K562 (cell line): Measurements from ENCODE around the gene APOLD1. TPM values are rescaled to one million over a fixed set of nuclear protein-coding genes. Genes with fewer than 3 reads are reported as not detected.

Experiments used
- ATAC-seq: fragments of 200-7000 bp; cut with Tn5 transposase; 3 replicates; pipeline ENCODE4 v1.9.1; 2020; ENCODE audit warnings: moderate library complexity
- BruUV-seq: library from RNA; stranded (reverse); fragments of 400-500 nt; replicated peaks from 2 replicates; lab custom pipeline; 2021; lab: Mats Ljungman, UMichigan
- CTCF ChIA-PET: fragments of 300-600 bp; formaldehyde crosslinking; extraction: SDS; loops from one replicate; lab custom pipeline; 2021; ENCODE audit warnings: low intra/inter-chr PET ratio; lab: Yijun Ruan, JAX
- POLR2A ChIA-PET: fragments of 300-600, 350-650 bp; sonication (Branson Sonifier 250); formaldehyde crosslinking; extraction: SDS; loops from one replicate; lab custom pipeline; 2021; ENCODE audit warnings: antibody characterized with exemption, inconsistent platforms; lab: Yijun Ruan, JAX
- DNase-seq, 4 experiments: peaks; one replicate each; pipeline versions ENCODE4 v3.0.0 to v3.0.0-alpha.2; 2011 to 2018; ENCODE audit warnings: low spot score in 3 of 4, mixed read lengths in 3 of 4; ENCODE audit errors: extremely low read depth in 1 of 4
- FAIRE-seq: peaks from 2 replicates; lab custom pipeline; 2011; peaks lifted over from hg19 to GRCh38; lab: Jason Lieb, UNC
- H2AFZ ChIP-seq: 2 replicates; pipeline ENCODE4 v1.6.0; 2011; ENCODE audit warnings: low read depth, low read length, control low read depth, inconsistent platforms
- H3K27ac ChIP-seq: fragments of 200-600 bp; 3 replicates; pipeline ENCODE4 v1.8.0; 2011; ENCODE audit warnings: low read depth, mild to moderate bottlenecking, control low read depth, inconsistent platforms, low read length, moderate library complexity, mixed read lengths; ENCODE audit errors: extremely low read depth
- H3K27me3 ChIP-seq, 2 experiments: fragments of 300-600 bp in 1 of 2; 2 replicates in 1 of 2; 3 replicates in 1 of 2; pipeline versions ENCODE4 v1.6.0 to v1.8.0; 2011; ENCODE audit warnings: inconsistent platforms in 2 of 2, low read length in 2 of 2, mild to moderate bottlenecking in 1 of 2, mixed read lengths in 1 of 2, moderate library complexity in 1 of 2; ENCODE audit not compliant: control insufficient read depth in 2 of 2, insufficient read depth in 2 of 2
- H3K36me3 ChIP-seq: fragments of 300-600 bp; 3 replicates; pipeline ENCODE4 v1.8.0; 2011; ENCODE audit warnings: mild to moderate bottlenecking, low read length, inconsistent platforms; ENCODE audit not compliant: control insufficient read depth, insufficient read depth
- H3K4me1 ChIP-seq, 2 experiments: fragments of 200-600 bp in 1 of 2; replicated peaks in 1 of 2; 2 replicates in 1 of 2; 3 replicates in 1 of 2; pipeline versions ENCODE4 v1.5.1 to v1.8.0; 2011; ENCODE audit warnings: inconsistent platforms in 2 of 2, low read length in 2 of 2, mild to moderate bottlenecking in 1 of 2, mixed read lengths in 1 of 2, moderate library complexity in 1 of 2; ENCODE audit not compliant: control insufficient read depth in 2 of 2, insufficient read depth in 2 of 2
- H3K4me2 ChIP-seq: 2 replicates; pipeline ENCODE4 v1.6.1; 2011; ENCODE audit warnings: low read length, control low read depth, inconsistent platforms, mixed read lengths; ENCODE audit not compliant: insufficient read depth
- H3K4me3 ChIP-seq: fragments of 200-600 bp; sonication (generic), shearing (Covaris generic); 2 replicates; pipeline ENCODE4 v1.5.1; 2016; ENCODE audit warnings: control low read depth, inconsistent platforms
- H3K79me2 ChIP-seq: fragments of 200-600 bp; 3 replicates; pipeline ENCODE4 v1.8.0; 2011; ENCODE audit warnings: low read length, inconsistent platforms; ENCODE audit not compliant: control insufficient read depth, insufficient read depth
- H3K9ac ChIP-seq, 2 experiments: 2 replicates each; pipeline versions ENCODE4 v1.6.0 to v1.6.1; 2011; ENCODE audit warnings: low read depth in 2 of 2, low read length in 2 of 2, control low read depth in 1 of 2, inconsistent platforms in 1 of 2, mild to moderate bottlenecking in 1 of 2, mixed read lengths in 1 of 2; ENCODE audit not compliant: insufficient read depth in 1 of 2
- H3K9me1 ChIP-seq: one replicate; pipeline ENCODE4 v1.6.0; 2011; ENCODE audit warnings: inconsistent platforms, mild to moderate bottlenecking, low read length, moderate library complexity; ENCODE audit not compliant: control insufficient read depth, insufficient read depth
- H3K9me3 ChIP-seq: replicated peaks from 2 replicates; pipeline ENCODE4 v1.5.1; 2011; ENCODE audit warnings: low read depth, low read length, inconsistent platforms; ENCODE audit not compliant: control insufficient read depth, insufficient read depth
- H4K20me1 ChIP-seq: replicated peaks from 2 replicates; pipeline ENCODE4 v1.6.1; 2011; ENCODE audit warnings: low read length, inconsistent platforms, mixed read lengths; ENCODE audit not compliant: control insufficient read depth, insufficient read depth
- CREB5 ChIP-seq: fragments of 250-450 bp; sonication (Bioruptor Pico); IDR thresholded peaks from 2 replicates; pipeline ENCODE4 v1.5.0; 2020; ENCODE audit warnings: mild to moderate bottlenecking
- EP300 ChIP-seq: IDR thresholded peaks from 2 replicates; pipeline ENCODE4 v1.6.1; 2012; ENCODE audit warnings: low read length, improper control_type of control experiment
- POLR2A ChIP-seq: fragments of 450-650 bp; conservative IDR thresholded peaks from 2 replicates; pipeline ENCODE4 v1.6.1; 2016
- POLR2H ChIP-seq: IDR thresholded peaks from 2 replicates; pipeline ENCODE4 v1.6.1; 2016; ENCODE audit warnings: missing genetic modification characterization, low read depth, mild to moderate bottlenecking, control low read depth, missing compliant biosample characterization, moderate library complexity
- RFX7 ChIP-seq: fragments of 250-450 bp; sonication (Bioruptor Pico); IDR thresholded peaks from 2 replicates; pipeline ENCODE4 v1.5.1; 2021; ENCODE audit warnings: mild to moderate bottlenecking
- SIRT6 ChIP-seq: IDR thresholded peaks from one replicate; pipeline ENCODE4 v1.6.1; 2012; ENCODE audit warnings: low read depth, mild to moderate bottlenecking, control low read depth, inconsistent platforms, low read length, moderate library complexity
- SNIP1 ChIP-seq: fragments of 450-650 bp; IDR thresholded peaks from 2 replicates; pipeline ENCODE4 v1.7.1; 2017; ENCODE audit warnings: low read depth, mild to moderate bottlenecking
- SREBF2 ChIP-seq: sonication (generic); formaldehyde crosslinking; IDR thresholded peaks from 2 replicates; pipeline ENCODE4 v1.4.0; 2020; ENCODE audit warnings: mild to moderate bottlenecking, missing genetic modification reagents
- TRIM24 ChIP-seq, 2 experiments: fragments of 450-650 bp; IDR thresholded peaks; 2 replicates each; pipeline ENCODE4 v1.6.1; 2016
- ZFPM2 ChIP-seq: fragments of 250-450 bp; sonication (Bioruptor Pico); IDR thresholded peaks from 2 replicates; pipeline ENCODE4 v1.5.1; 2022; ENCODE audit warnings: mild to moderate bottlenecking
- ZNF75A ChIP-seq: fragments of 450-650 bp; formaldehyde crosslinking; IDR thresholded peaks from 2 replicates; pipeline ENCODE4 v1.4.0; 2020; ENCODE audit warnings: mild to moderate bottlenecking
- ZNF77 ChIP-seq: fragments of 250-450 bp; sonication (Bioruptor Pico); IDR thresholded peaks from 2 replicates; pipeline ENCODE4 v1.5.0; 2020
- WGBS: fragments of 100-300 bp; shearing (Covaris generic); methylation state at CpG from one replicate; pipeline ENCODE4 v1.1.6; 2016; ENCODE audit warnings: low coverage, mixed read lengths; ENCODE audit not compliant: insufficient coverage; ENCODE audit errors: missing lambda C conversion rate; 5-methylcytosine and 5-hydroxymethylcytosine counted together
- in situ Hi-C: fragments of 300-500 bp; cut with MboI; formaldehyde crosslinking; loops from 4 replicates; pipeline ENCODE4 v1.15.0; 2018; ENCODE audit warnings: inconsistent platforms, mixed read lengths
- intact Hi-C: fragments of 100-400 bp; cut with micrococcal nuclease; formaldehyde crosslinking; loops from 2 replicates; pipeline ENCODE4 v1.14.2; 2022
- polyA plus RNA-seq, 8 experiments: library from polyadenylated mRNA; depleted of rRNA in 4 of 8; stranded (reverse) in 5 of 8; unstranded in 3 of 8; fragments of >200 nt; fragmentation: Nextera tagmentation in 2 of 8; fragmentation: Illumina TruSeq in 1 of 8; extraction: Ambion mirVana in 2 of 8; extraction: Trizol in 1 of 8; gene quantifications; 2 replicates each; pipeline versions ENCODE4 v1.2.1 to v1.2.3, GENCODE V29; 2011 to 2014; ENCODE audit warnings: inconsistent platforms in 1 of 8, missing spikeins in 1 of 8
- total RNA-seq, 7 experiments: library from RNA; depleted of rRNA in 6 of 7; stranded (reverse); fragments of >200 nt in 6 of 7; fragmentation: Illumina TruSeq in 2 of 7; extraction: Trizol in 2 of 7; gene quantifications; 2 replicates each; pipeline versions ENCODE4 v1.2.1 to v1.2.3, GENCODE V29; 2011 to 2021; ENCODE audit warnings: low replicate concordance in 1 of 7
- TF ChIP-seq, protein P1 (sequence below): sonication (generic); formaldehyde crosslinking; IDR thresholded peaks from 2 replicates; pipeline ENCODE4 v1.8.1; 2022; ENCODE audit warnings: missing genetic modification reagents
- TF ChIP-seq, protein P2 (sequence below), 2 experiments: fragments of 450-650 bp; IDR thresholded peaks; 2 replicates each; pipeline ENCODE4 v1.6.1; 2018; ENCODE audit warnings: mild to moderate bottlenecking in 2 of 2, low read depth in 1 of 2; ENCODE audit not compliant: partially characterized antibody in 2 of 2
- TF ChIP-seq, protein P3 (sequence below): IDR thresholded peaks from 2 replicates; pipeline ENCODE4 v1.6.1; 2012; ENCODE audit warnings: low read depth, low read length, improper control_type of control experiment, borderline replicate concordance
- TF ChIP-seq, protein P4 (sequence below): fragments of 250-450 bp; sonication (Bioruptor Pico); IDR thresholded peaks from 2 replicates; pipeline ENCODE4 v1.8.0; 2021; ENCODE audit warnings: borderline replicate concordance, mild to moderate bottlenecking, moderate library complexity; ENCODE audit not compliant: poor library complexity, severe bottlenecking

APOLD1 gene
- total and polyA plus RNA-seq, 9 of the 15 experiments (the other 6 are each of a cell fraction or from before 2014, with no cell fraction given), result 0.28 to 1.1 (median 0.61) TPM

- H3K4me3 ChIP-seq, result no peak overlapping the region
- no peak for DNase-seq
- in situ Hi-C loops, result no loop called here
- H3K9ac ChIP-seq, result no peak overlapping the region
- 86% methylated on average over 4 of the region's 4 CpGs for WGBS
- no peaks in the 10 kb centered on the region for H4K20me1 ChIP-seq
- H2AFZ ChIP-seq, result no peak overlapping the region
- H3K9me1 ChIP-seq, result no peaks in the 10 kb centered on the region
- no peaks in the 10 kb centered on the region for H3K27me3 ChIP-seq
- BruUV-seq, result no TSS peak
- intact Hi-C loops, result no loop called here
- CTCF ChIA-PET, result no interaction called here
- no peak overlapping the region for H3K4me2 ChIP-seq
- H3K27ac ChIP-seq, result no peak overlapping the region
- ATAC-seq, result no peak
- no peaks in the 10 kb centered on the region for H3K9me3 ChIP-seq
- peaks cover 4 to 5% of the 10 kb centered on the region in 2 experiments; a peak in 3 of 5 replicates for H3K4me1 ChIP-seq
- no peak for FAIRE-seq
- peaks cover 51% of the 10 kb centered on the region for H3K79me2 ChIP-seq
- POLR2A ChIA-PET, result no interaction called here
- peaks cover 79% of the 10 kb centered on the region for H3K36me3 ChIP-seq
- TF ChIP-seq RFX7 (CRISPR knock-in tag) (no peak), ZNF77 (no peak), POLR2A (no peak), CREB5 (CRISPR knock-in tag) (no peak), ZNF75A (no peak), SIRT6 (no peak), EP300 (no peak), SNIP1 (no peak), TRIM24 (IDR thresholded peaks at IDR 0.05) (no peak), ZFPM2 (CRISPR knock-in tag) (no peak), SREBF2 (CRISPR knock-in tag) (no peak), POLR2H (tag) (no peak)
- TF ChIP-seq, protein P1, sequence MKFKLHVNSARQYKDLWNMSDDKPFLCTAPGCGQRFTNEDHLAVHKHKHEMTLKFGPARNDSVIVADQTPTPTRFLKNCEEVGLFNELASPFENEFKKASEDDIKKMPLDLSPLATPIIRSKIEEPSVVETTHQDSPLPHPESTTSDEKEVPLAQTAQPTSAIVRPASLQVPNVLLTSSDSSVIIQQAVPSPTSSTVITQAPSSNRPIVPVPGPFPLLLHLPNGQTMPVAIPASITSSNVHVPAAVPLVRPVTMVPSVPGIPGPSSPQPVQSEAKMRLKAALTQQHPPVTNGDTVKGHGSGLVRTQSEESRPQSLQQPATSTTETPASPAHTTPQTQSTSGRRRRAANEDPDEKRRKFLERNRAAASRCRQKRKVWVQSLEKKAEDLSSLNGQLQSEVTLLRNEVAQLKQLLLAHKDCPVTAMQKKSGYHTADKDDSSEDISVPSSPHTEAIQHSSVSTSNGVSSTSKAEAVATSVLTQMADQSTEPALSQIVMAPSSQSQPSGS (CRISPR knock-in tag), result no peak
- TF ChIP-seq, protein P2, sequence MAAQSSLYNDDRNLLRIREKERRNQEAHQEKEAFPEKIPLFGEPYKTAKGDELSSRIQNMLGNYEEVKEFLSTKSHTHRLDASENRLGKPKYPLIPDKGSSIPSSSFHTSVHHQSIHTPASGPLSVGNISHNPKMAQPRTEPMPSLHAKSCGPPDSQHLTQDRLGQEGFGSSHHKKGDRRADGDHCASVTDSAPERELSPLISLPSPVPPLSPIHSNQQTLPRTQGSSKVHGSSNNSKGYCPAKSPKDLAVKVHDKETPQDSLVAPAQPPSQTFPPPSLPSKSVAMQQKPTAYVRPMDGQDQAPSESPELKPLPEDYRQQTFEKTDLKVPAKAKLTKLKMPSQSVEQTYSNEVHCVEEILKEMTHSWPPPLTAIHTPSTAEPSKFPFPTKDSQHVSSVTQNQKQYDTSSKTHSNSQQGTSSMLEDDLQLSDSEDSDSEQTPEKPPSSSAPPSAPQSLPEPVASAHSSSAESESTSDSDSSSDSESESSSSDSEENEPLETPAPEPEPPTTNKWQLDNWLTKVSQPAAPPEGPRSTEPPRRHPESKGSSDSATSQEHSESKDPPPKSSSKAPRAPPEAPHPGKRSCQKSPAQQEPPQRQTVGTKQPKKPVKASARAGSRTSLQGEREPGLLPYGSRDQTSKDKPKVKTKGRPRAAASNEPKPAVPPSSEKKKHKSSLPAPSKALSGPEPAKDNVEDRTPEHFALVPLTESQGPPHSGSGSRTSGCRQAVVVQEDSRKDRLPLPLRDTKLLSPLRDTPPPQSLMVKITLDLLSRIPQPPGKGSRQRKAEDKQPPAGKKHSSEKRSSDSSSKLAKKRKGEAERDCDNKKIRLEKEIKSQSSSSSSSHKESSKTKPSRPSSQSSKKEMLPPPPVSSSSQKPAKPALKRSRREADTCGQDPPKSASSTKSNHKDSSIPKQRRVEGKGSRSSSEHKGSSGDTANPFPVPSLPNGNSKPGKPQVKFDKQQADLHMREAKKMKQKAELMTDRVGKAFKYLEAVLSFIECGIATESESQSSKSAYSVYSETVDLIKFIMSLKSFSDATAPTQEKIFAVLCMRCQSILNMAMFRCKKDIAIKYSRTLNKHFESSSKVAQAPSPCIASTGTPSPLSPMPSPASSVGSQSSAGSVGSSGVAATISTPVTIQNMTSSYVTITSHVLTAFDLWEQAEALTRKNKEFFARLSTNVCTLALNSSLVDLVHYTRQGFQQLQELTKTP (IDR thresholded peaks at IDR 0.05; ENCODE audit: low read depth in 1 of 2, partially characterized antibody in 2 of 2), result no peak
- TF ChIP-seq, protein P3, sequence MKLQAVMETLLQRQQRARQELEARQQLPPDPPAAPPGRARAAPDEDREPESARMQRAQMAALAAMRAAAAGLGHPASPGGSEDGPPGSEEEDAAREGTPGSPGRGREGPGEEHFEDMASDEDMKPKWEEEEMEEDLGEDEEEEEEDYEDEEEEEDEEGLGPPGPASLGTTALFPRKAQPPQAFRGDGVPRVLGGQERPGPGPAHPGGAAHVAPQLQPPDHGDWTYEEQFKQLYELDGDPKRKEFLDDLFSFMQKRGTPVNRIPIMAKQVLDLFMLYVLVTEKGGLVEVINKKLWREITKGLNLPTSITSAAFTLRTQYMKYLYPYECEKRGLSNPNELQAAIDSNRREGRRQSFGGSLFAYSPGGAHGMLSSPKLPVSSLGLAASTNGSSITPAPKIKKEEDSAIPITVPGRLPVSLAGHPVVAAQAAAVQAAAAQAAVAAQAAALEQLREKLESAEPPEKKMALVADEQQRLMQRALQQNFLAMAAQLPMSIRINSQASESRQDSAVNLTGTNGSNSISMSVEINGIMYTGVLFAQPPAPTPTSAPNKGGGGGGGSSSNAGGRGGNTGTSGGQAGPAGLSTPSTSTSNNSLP, result no peak
- TF ChIP-seq, protein P4, sequence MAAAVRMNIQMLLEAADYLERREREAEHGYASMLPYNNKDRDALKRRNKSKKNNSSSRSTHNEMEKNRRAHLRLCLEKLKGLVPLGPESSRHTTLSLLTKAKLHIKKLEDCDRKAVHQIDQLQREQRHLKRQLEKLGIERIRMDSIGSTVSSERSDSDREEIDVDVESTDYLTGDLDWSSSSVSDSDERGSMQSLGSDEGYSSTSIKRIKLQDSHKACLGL (CRISPR knock-in tag), result no peak
Observed at GRCh38 chr12:12818701-12819100, 33.2 kb downstream of the APOLD1 start.
